GM12874 (cell line): ENCODE measurements around the gene CCK.

ENCODE experiments used
- TF ChIP-seq, protein P1 (sequence below): IDR thresholded peaks from 2 replicates; pipeline ENCODE4 v1.5.1; 2011; ENCODE audit warnings: low read depth, mild to moderate bottlenecking, control low read depth, low read length, moderate library complexity; ENCODE audit not compliant: insufficient read depth

CCK gene

DNA sequence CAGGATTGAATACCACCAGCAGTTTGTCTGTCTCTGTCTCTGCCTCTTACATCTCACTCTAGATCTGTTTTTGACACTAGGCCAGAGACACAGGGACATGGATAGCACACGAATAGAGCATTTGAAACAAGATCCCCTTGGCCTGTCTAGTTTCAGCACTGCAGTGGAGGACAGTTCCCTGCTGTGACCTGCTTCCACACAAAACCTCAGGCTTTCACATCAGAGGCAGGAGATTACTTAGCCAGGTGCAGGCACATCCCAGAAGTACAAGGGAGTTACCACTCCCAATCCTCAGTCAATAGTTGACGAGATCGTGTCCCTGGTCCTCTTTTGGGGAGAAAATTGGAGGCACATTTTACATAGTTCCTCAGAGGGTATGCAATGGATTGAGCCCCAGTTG lies 34.0 kb upstream of the CCK start:
- TF ChIP-seq, protein P1, sequence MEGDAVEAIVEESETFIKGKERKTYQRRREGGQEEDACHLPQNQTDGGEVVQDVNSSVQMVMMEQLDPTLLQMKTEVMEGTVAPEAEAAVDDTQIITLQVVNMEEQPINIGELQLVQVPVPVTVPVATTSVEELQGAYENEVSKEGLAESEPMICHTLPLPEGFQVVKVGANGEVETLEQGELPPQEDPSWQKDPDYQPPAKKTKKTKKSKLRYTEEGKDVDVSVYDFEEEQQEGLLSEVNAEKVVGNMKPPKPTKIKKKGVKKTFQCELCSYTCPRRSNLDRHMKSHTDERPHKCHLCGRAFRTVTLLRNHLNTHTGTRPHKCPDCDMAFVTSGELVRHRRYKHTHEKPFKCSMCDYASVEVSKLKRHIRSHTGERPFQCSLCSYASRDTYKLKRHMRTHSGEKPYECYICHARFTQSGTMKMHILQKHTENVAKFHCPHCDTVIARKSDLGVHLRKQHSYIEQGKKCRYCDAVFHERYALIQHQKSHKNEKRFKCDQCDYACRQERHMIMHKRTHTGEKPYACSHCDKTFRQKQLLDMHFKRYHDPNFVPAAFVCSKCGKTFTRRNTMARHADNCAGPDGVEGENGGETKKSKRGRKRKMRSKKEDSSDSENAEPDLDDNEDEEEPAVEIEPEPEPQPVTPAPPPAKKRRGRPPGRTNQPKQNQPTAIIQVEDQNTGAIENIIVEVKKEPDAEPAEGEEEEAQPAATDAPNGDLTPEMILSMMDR, result no peak

DNA sequence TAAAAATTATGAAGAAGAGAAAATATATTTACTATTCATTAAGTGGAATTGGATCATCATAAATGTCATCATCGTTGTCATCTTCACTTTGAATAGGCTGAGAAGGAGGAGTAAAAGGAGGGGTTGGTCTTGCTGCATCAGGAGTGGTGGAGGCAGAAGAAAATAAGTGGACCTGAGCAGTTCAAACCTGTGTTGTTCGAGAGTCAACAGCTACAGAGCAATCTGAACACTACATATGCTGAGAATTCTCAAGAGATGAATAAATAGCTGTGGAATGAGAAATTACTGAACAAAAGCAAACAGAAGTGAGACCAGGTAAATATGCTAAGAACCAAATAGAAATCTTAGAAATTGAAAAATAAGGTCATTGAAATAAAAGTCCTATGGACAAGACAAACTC lies 32.3 kb upstream of the CCK start:
- TF ChIP-seq, protein P1, result no peak

DNA sequence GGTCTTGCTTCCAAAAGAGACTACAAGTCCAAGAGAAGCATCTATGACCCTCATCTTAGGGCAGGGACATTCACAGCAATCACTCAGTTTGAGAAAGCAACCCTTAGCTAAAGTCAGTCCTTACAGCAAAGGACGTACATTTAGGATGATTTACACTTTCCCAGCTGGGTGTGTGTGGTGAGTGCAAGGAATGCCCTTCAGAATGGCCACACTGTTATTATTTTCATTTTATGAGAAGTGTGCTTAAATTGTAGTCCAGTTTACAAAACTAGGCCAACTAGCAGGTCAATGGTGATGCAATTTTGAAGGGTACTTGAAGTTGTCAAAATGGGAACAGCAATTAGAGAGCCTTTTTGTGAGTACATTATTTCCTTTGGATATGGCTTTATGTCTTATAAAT lies 26.0 kb upstream of the CCK start:
- TF ChIP-seq, protein P1, result no peak

DNA sequence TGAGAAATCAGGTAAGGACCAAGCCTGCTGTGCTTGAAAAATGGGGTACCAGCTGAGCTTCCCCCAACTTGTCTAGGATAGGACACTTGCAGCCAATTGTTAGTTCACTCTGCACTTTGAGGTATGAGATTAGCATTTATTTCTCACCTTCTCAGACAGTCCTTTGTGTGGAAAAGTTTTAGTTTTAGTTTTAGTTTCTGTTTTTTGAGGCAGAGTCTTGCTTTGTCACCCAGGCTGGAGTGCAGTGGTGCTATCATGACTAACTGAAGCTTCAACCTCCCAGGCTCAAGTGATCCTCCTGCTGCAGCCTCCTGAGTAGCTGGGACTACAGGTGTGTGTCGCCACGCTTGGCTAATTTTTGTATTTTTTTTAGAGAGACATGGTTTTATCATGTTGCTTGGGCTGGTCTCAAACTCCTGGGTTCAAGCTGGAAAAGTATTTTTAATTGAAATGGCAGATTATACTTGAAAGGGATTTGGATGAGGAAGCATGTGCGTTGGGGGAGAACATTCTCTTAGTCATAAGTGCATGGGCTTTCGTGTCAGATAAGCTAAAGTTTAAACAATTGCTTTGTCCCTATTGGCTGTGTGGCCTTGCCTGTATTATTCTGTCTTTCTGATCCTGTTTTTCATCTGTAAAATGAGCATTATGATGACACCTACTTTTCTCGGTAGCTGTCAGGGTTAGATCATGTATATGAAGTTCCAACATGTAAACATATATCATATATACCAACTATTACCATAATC lies 25.2 kb upstream of the CCK start:
- TF ChIP-seq, protein P1, result no peak

DNA sequence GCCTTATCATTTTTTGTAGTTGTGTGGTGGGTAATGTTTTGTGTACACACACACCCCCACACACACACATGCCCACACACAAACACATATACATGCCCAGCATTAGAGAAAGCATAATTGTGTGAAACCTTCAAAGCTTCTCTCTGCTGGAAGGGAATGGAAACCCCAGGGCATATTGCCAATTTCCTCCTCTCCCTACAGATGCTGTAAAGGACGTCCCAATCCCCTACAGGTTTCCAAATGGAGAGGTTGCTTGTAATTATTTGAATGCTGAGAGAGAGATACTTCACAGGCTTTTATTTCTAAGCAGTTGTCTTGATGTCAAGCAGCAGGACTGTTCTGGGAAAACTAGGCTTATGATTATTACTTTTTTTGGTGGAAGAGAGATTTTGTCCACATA lies 23.0 kb upstream of the CCK start:
- TF ChIP-seq, protein P1, result no peak

DNA sequence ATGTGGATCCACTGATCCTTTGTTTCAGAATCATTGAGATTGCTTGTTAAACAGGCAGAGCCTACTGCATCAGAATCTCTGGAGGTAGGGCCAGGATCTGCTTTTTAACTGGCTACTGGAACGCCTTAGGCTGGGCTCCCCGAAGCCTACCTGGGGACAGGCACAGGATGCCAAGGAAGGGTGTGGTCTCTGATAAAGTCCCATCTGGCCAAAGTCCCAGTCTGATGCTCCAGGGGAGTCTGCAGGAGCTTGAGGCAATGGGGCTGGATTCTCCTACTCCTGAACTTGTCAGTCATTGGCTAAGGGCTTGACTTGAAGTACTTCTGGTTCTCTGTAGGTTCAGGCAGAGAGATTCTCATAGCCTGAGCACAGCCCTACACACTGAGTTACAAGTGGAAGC lies 22.4 kb upstream of the CCK start:
- TF ChIP-seq, protein P1, result no peak

DNA sequence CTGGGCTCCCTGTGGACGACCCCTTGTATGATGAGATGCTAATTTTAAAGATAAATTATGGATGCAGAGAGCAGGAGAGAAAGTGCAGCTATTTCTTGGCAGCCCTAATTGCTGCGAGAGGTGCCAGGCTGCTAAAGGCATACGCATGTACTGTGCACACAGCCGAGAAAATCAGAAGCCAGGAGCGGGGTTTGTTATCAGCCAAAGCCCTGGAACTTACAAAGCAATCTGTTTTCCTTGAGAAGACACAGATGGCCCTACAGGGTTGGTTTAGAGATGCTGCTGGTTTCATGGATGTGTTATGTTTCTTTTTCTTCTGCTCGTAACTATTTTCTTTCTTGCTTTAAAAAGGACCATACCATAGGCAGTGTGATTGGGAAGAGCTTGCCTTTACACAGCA lies 11.7 kb upstream of the CCK start:
- TF ChIP-seq, protein P1, result no peak
